Measurements from ENCODE around the gene RPS24. TPM values are rescaled to one million over a fixed set of nuclear protein-coding genes. Genes with fewer than 3 reads are reported as not detected.

Gene RPS24
- total and polyA plus RNA-seq, 10 of the 15 experiments (the other 5 are each of a cell fraction or from before 2014, with no cell fraction given) = 1,343 to 7,285 (median 2,230) TPM

GRCh38 chr10:78047314-78047891, 13.7 kb downstream of the RPS24 start:
- Histone ChIP-seq H2AFZ (ENCODE audit: control insufficient read depth, low read depth, low read length) (no peak overlapping the region), H3K79me2 (ENCODE audit: control insufficient read depth, insufficient read depth, low read length) (no peaks in the 10 kb centered on the region; the same call in 1 of the 2 replicates), H3K27me3 (replicated peaks in 1 of 2; ENCODE audit: control insufficient read depth in 2 of 2, insufficient read depth in 2 of 2, low read length in 1 of 2) (no peaks in the 10 kb centered on the region), H3K36me3 (ENCODE audit: control insufficient read depth in 2 of 2, insufficient read depth in 2 of 2, low read length in 1 of 2) (peaks cover 2 to 9% of the 10 kb centered on the region in 2 experiments; a peak in 2 of 4 replicates), H4K20me1 (ENCODE audit: control insufficient read depth, insufficient read depth) (peaks cover 2% of the 10 kb centered on the region), H3K4me2 (ENCODE audit: control insufficient read depth, insufficient read depth) (no peak overlapping the region), H3K4me3 (no peak overlapping the region), H3K9ac (ENCODE audit: control insufficient read depth, insufficient read depth, low read length) (no peak overlapping the region), H3K4me1 (ENCODE audit: control insufficient read depth, insufficient read depth, low read length) (peaks cover 17% of the 10 kb centered on the region), H3K9me3 (replicated peaks; ENCODE audit: control insufficient read depth, insufficient read depth, low read length) (no peaks in the 10 kb centered on the region), H3K27ac (ENCODE audit: control insufficient read depth, insufficient read depth) (no peak overlapping the region)
- no peak for TF ChIP-seq RB1 (IDR thresholded peaks at IDR 0.05; ENCODE audit: borderline replicate concordance)
- TF ChIP-seq SMC3 (IDR thresholded peaks at IDR 0.05; ENCODE audit: borderline replicate concordance, low read length) = peak; percentile 78
- peak; percentile 88 to 92 (median 91) for TF ChIP-seq CTCF (IDR thresholded peaks at IDR 0.05 in 2 of 3, conservative IDR thresholded peaks at IDR 0.05 in 1 of 3; ENCODE audit: control insufficient read depth in 2 of 3, extremely low read depth in 1 of 3, insufficient read depth in 1 of 3, low read depth in 3 of 3, low read length in 3 of 3)
- no peak for TF ChIP-seq MLLT1 (IDR thresholded peaks at IDR 0.05)
- no peak for TF ChIP-seq IRF5 (IDR thresholded peaks at IDR 0.05; ENCODE audit: borderline replicate concordance)
- TF ChIP-seq FOXK2 (IDR thresholded peaks at IDR 0.05) = no peak
- no peak for TF ChIP-seq BHLHE40 (IDR thresholded peaks at IDR 0.05; ENCODE audit: borderline replicate concordance in 1 of 2, low read depth in 2 of 2, low read length in 1 of 2)
- TF ChIP-seq RAD21 (IDR thresholded peaks at IDR 0.05; ENCODE audit: insufficient read depth, low read depth, low read length) = peak; percentile 90
- no peak for TF ChIP-seq KDM1A (IDR thresholded peaks at IDR 0.05; ENCODE audit: borderline replicate concordance)
- TF ChIP-seq ZBED1 (IDR thresholded peaks at IDR 0.05; ENCODE audit: borderline replicate concordance) = no peak
- no peak for TF ChIP-seq ZNF24 (IDR thresholded peaks at IDR 0.05)
- 0 out of 2 replicates have a peak, but pooled peaks have one; percentile 76 for TF ChIP-seq ZBTB33 (IDR thresholded peaks at IDR 0.05)
- no peak for TF ChIP-seq POLR2A (IDR thresholded peaks at IDR 0.05; ENCODE audit: low read depth, low read length)
- TF ChIP-seq YY1 (IDR thresholded peaks at IDR 0.05; ENCODE audit: low read depth, low read length) = peak; percentile 62; the same call in 1 of the 2 replicates
- no peak for TF ChIP-seq DPF2 (IDR thresholded peaks at IDR 0.05)
- TF ChIP-seq RFX5 (IDR thresholded peaks at IDR 0.05; ENCODE audit: low read depth, low read length) = no peak
- TF ChIP-seq TCF3 (IDR thresholded peaks at IDR 0.05; ENCODE audit: borderline replicate concordance, insufficient read depth, low read depth, low read length) = no peak
- TF ChIP-seq PAX8 (IDR thresholded peaks at IDR 0.05) = no peak
- BruUV-seq (replicated peaks) = no TSS peak
- intact Hi-C loops (cut with micrococcal nuclease; ENCODE audit: unreplicated experiment) (loop anchor here (1.0 to 5.0 kb wide), 4 partner anchors 255 to 1148 kb away; no protein-coding TSS in a partner anchor), in situ Hi-C loops (cut with MboI) (loop anchor here (5.0 kb wide), 1 partner anchor 1145 kb away; no protein-coding TSS in a partner anchor)
- POLR2A ChIA-PET = interaction anchor here (1.0 kb wide), 1 partner anchor 11 kb away, joined by 4 read pairs; no protein-coding TSS in a partner anchor
- RAD21 ChIA-PET (ENCODE audit: unreplicated experiment) = interaction anchor here (0.7 to 3.6 kb wide), 6 partner anchors 11 to 1148 kb away, joined by 3 to 34 read pairs (median 4); partner anchors contain the start of gene RPS24
- no peak for DNase-seq (ENCODE audit: low read depth, low spot score)
- FAIRE-seq = peak; percentile 78
- WGBS (ENCODE audit: insufficient coverage, insufficient replicate concordance, low lambda C conversion rate, missing lambda C conversion rate) = 4% methylated on average over 13 of the region's 13 CpGs
- peak; percentile 81 for ATAC-seq
- SMC1A ChIA-PET (ENCODE audit: uncharacterized antibody, unreplicated experiment) = interaction anchor here (0.5 to 5.6 kb wide), 8 partner anchors 11 to 1148 kb away, joined by 3 to 21 read pairs (median 4); no protein-coding TSS in a partner anchor
- CTCF ChIA-PET = interaction anchor here (0.6 to 4.4 kb wide), 26 partner anchors 9 to 1469 kb away, joined by 3 to 42 read pairs (median 4); partner anchors contain the start of gene POLR3A

All from GM12878 (cell line).